ENCODE results near the gene TAS2R19. TPM values are rescaled to one million over a fixed set of nuclear protein-coding genes. Genes with fewer than 3 reads are reported as not detected.
"Not testable (repeated sequence)": the region's sequence is repeated elsewhere in the genome, so short reads cannot be mapped to it uniquely, and the experiment has no call there.

Gene TAS2R19, protein sequence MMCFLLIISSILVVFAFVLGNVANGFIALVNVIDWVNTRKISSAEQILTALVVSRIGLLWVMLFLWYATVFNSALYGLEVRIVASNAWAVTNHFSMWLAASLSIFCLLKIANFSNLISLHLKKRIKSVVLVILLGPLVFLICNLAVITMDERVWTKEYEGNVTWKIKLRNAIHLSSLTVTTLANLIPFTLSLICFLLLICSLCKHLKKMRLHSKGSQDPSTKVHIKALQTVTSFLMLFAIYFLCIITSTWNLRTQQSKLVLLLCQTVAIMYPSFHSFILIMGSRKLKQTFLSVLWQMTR
- total RNA-seq = 1 to 10 TPM; 2.1 to 2.2 TPM

- ATAC-seq (ENCODE audit: low read depth) (no peak), DNase-seq (no peak)
- Mint-ChIP-seq H3K36me3 (peaks cover 29% of the 10 kb centered on the region), H3K4me3 (no peak within 1 kb of the TSS), H3K9me3 (peaks cover 8% of the 10 kb centered on the region), H3K27me3 (no peaks in the 10 kb centered on the region), H3K27ac (no peak within 1 kb of the TSS), H3K4me1 (peaks cover 2% of the 10 kb centered on the region)
- POLR2A ChIA-PET = no interaction called here
These were observed at the start of gene TAS2R19 for GRCh38 chr12:11022520-11022919. TSS of gene TAS2R19 (minus strand) at chr12:11022620. CDS start at chr12:11022571, 49 bp downstream.

- ATAC-seq (ENCODE audit: low read depth) (no peak), DNase-seq (no peak)
- H3K27me3 Mint-ChIP-seq = no peaks in the 10 kb centered on the region
- peaks cover 16% of the 10 kb centered on the region for H3K36me3 Mint-ChIP-seq
- no peak overlapping the region for H3K4me3 Mint-ChIP-seq
- no peaks in the 10 kb centered on the region for H3K4me1 Mint-ChIP-seq
- POLR2A ChIA-PET = interaction anchor here (1.2 kb wide), 1 partner anchor 52 kb away, joined by 3 read pairs; no protein-coding TSS in a partner anchor
- no peak overlapping the region for H3K27ac Mint-ChIP-seq
- H3K9me3 Mint-ChIP-seq = peaks cover 3% of the 10 kb centered on the region
These were observed 49.0 kb upstream of the TAS2R19 start for GRCh38 chr12:11071414-11071813.

DNA sequence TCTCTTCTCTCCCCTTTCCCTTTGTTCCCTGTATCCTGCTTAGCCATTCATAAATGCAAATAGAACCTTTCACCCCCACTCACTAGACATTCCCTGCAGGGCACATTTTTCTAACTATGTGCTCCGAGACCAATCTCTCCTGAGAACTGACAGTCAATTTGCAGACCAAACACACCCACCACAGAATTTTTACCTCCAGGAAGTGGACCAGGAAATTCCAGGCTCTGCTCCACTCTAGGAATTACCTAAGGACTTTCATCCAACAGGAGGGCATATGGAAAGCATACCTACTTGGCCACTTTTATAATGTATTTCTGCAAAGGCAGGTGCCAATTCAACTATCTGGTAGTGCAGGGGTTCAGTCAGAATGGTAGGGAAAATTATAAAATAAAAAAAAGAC lies 48.6 kb upstream of the TAS2R19 start:
- no peak for ATAC-seq (ENCODE audit: low read depth)
- H3K4me1 Mint-ChIP-seq = no peaks in the 10 kb centered on the region

DNA sequence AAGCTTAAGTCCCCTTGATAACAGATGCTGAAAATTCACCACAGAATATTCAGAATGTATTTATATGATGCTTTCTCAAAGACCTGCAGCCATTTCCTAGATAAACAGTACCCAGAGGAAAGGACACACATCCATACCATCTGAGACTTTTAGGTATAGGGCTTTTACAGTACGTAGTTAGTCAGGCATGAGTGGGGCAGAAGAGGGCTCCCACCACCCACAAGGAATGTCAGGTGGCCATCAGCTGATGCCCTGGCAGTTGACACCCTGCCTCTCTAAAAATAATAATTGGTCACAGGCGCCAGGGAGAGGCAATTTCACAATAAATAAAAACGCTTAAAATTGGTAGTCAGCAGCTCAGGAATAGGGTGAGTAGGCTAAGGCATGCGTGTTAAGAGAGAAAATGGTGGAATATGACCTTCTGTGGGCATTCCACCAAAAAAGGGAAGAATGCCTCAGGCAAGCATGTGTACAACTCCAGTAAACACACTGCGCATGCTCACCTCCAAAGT lies 47.5 kb upstream of the TAS2R19 start:
- Mint-ChIP-seq H3K9me3 (peaks cover 3% of the 10 kb centered on the region), H3K36me3 (peaks cover 18% of the 10 kb centered on the region), H3K4me3 (no peak overlapping the region), H3K4me1 (no peaks in the 10 kb centered on the region), H3K27ac (no peak overlapping the region), H3K27me3 (no peaks in the 10 kb centered on the region)
- ATAC-seq (ENCODE audit: low read depth) = no peak
- POLR2A ChIA-PET = no interaction called here
- no peak for DNase-seq

More for the DNA sequence above, 48.6 kb upstream of the TAS2R19 start:
- H3K36me3 Mint-ChIP-seq = peaks cover 14% of the 10 kb centered on the region
- no peaks in the 10 kb centered on the region for H3K27me3 Mint-ChIP-seq
- H3K4me3 Mint-ChIP-seq = no peak overlapping the region
- no peak overlapping the region for H3K27ac Mint-ChIP-seq
- POLR2A ChIA-PET = interaction anchor here (1.2 kb wide), 1 partner anchor 51 kb away, joined by 3 read pairs; no protein-coding TSS in a partner anchor
- peaks cover 3% of the 10 kb centered on the region for H3K9me3 Mint-ChIP-seq
- DNase-seq = no peak

DNA sequence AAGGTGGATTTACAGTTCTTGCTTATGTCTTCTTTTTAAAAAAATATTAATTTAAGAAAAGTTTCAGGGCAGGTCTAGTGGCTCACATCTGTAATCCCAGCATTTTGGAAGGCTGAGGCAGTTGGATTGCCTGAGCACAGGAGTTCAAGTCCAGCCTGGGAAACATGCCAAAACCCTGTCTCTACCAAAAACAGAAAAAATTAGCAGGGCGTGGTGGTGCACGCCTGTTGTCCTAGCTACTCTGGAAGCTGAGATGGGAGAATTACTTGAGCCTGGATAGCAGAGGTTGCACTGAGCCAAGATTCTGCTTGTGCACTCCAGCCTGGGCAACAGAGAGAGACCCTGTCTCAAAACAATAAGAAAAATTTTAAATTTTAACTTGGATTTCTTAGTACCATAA lies 45.1 kb upstream of the TAS2R19 start:
- H3K4me1 Mint-ChIP-seq = no peaks in the 10 kb centered on the region
- no peak overlapping the region for H3K4me3 Mint-ChIP-seq
- H3K27me3 Mint-ChIP-seq = no peaks in the 10 kb centered on the region
- no peak overlapping the region for H3K27ac Mint-ChIP-seq
- peaks cover 21% of the 10 kb centered on the region for H3K36me3 Mint-ChIP-seq
- DNase-seq = no peak
- POLR2A ChIA-PET = no interaction called here
- peaks cover 3% of the 10 kb centered on the region for H3K9me3 Mint-ChIP-seq
- no peak for ATAC-seq (ENCODE audit: low read depth)

- DNase-seq; H3K4me3 Mint-ChIP-seq; H3K27ac Mint-ChIP-seq; H3K9me3 Mint-ChIP-seq; ATAC-seq (ENCODE audit: low read depth); H3K4me1 Mint-ChIP-seq; POLR2A ChIA-PET; H3K27me3 Mint-ChIP-seq: not testable (repeated sequence)
- peaks cover 18% of the 10 kb centered on the region for H3K36me3 Mint-ChIP-seq
These were observed 39.8 kb upstream of the TAS2R19 start, which contains the start of gene TAS2R46 for GRCh38 chr12:11062194-11062593. TSS of gene TAS2R46 (minus strand) at chr12:11062294. CDS start at chr12:11062294, 0 bp downstream.

DNA sequence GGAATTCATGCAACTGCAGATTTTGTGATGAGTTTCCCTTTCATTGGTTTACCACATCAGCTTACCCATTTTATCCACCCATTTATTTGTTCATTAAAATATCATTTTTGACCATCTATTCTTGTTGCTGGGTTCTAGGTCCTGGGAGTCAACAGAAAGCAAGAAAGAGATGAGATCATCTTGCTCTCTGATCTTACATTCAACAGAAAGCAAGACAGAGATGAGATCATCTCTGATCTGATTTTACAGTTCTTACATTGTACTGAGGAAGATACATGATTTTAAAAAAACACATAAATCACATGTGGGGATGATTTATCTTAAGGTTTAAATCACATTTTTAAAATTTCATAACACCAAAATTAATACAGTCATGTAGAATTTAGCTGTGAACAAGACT lies 37.4 kb upstream of the TAS2R19 start:
- peaks cover 24% of the 10 kb centered on the region for H3K36me3 Mint-ChIP-seq
- H3K9me3 Mint-ChIP-seq = peaks cover 2% of the 10 kb centered on the region
- no peak overlapping the region for H3K4me3 Mint-ChIP-seq
- H3K4me1 Mint-ChIP-seq = no peaks in the 10 kb centered on the region
- H3K27ac Mint-ChIP-seq = no peak overlapping the region
- POLR2A ChIA-PET = no interaction called here
- DNase-seq (no peak), ATAC-seq (ENCODE audit: low read depth) (no peak)
- no peaks in the 10 kb centered on the region for H3K27me3 Mint-ChIP-seq

DNA sequence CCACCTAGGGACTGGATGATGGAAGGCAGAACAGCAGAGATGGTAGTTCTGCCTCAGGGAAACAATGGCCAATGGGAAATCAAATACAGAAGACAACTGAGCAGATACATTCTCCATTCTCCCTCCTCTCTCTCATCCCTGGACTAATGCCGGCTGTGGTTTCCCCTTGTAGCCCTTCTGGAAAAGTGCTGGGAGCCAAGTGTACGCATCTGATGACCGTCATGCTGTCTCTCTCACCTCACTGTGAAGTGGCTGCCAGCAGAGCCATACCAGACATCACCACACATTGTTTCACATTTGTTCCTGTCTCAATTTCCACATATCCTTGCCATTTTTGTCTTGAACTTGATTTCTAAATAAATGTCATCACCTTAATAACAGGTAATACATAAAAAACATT lies 36.6 kb upstream of the TAS2R19 start:
- DNase-seq = no peak
- no peaks in the 10 kb centered on the region for H3K27me3 Mint-ChIP-seq
- H3K4me3 Mint-ChIP-seq = no peak overlapping the region
- POLR2A ChIA-PET = no interaction called here
- H3K9me3 Mint-ChIP-seq = peaks cover 2% of the 10 kb centered on the region
- H3K4me1 Mint-ChIP-seq = no peaks in the 10 kb centered on the region
- H3K27ac Mint-ChIP-seq = no peak overlapping the region
- no peak for ATAC-seq (ENCODE audit: low read depth)
- H3K36me3 Mint-ChIP-seq = peaks cover 18% of the 10 kb centered on the region

GRCh38 chr12:11055306-11055705 lies 32.9 kb upstream of the TAS2R19 start:
- Mint-ChIP-seq H3K27ac (no peak overlapping the region), H3K4me1 (no peaks in the 10 kb centered on the region), H3K27me3 (no peaks in the 10 kb centered on the region), H3K36me3 (peaks cover 29% of the 10 kb centered on the region), H3K4me3 (no peak overlapping the region), H3K9me3 (peaks cover 6% of the 10 kb centered on the region)
- ATAC-seq (ENCODE audit: low read depth) = no peak
- DNase-seq = no peak
- POLR2A ChIA-PET = no interaction called here

DNA sequence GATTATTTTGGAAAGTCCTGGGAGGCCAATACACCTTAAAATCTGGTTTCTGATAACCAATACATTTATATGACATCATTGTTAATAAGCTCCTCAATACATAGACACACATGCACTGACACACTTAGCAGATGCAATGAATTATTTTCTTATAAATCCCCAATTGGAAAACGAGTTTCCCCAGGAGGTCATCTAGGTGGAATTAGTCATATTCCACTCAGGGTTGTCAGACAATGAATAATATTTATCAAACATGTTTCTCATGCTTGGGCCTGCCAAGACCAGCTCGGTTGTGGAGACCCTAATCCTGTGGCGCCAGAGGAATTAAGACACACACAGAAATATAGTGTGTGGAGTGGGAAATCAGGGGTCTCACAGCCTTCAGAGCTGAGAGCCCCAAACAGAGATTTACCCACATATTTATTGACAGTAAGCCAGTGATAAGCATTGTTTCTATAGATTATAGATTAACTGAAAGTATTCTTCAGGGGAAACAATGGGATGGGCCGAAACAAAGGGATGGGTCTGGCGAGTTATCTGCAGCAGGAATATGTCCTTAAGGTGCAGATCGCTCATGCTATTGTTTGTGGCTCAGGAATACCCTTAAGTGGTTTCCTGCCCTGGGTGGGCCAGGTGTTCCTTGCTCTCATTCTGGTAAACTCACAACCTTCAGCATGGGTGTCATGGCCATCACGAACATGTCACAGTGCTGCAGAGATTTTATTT lies 27.5 kb upstream of the TAS2R19 start:
- H3K4me3 Mint-ChIP-seq; DNase-seq; H3K9me3 Mint-ChIP-seq; ATAC-seq (ENCODE audit: low read depth); POLR2A ChIA-PET; H3K27ac Mint-ChIP-seq; H3K27me3 Mint-ChIP-seq; H3K4me1 Mint-ChIP-seq: not testable (repeated sequence)
- peaks cover 42% of the 10 kb centered on the region for H3K36me3 Mint-ChIP-seq

- H3K9me3 Mint-ChIP-seq; H3K27ac Mint-ChIP-seq; H3K4me1 Mint-ChIP-seq; H3K4me3 Mint-ChIP-seq; POLR2A ChIA-PET; H3K27me3 Mint-ChIP-seq; ATAC-seq (ENCODE audit: low read depth); DNase-seq: not testable (repeated sequence)
- H3K36me3 Mint-ChIP-seq = peaks cover 54% of the 10 kb centered on the region
These were observed 18.9 kb upstream of the TAS2R19 start for GRCh38 chr12:11041366-11041765.

GRCh38 chr12:11040162-11040561 lies 17.7 kb upstream of the TAS2R19 start:
- POLR2A ChIA-PET = no interaction called here
- peaks cover 54% of the 10 kb centered on the region for H3K36me3 Mint-ChIP-seq

GRCh38 chr12:11039171-11039570 lies 16.8 kb upstream of the TAS2R19 start:
- POLR2A ChIA-PET = no interaction called here

More at GRCh38 chr12:11040162-11040561, 17.7 kb upstream of the TAS2R19 start:
- Mint-ChIP-seq H3K4me1 (no peaks in the 10 kb centered on the region), H3K9me3 (peaks cover 8% of the 10 kb centered on the region), H3K4me3 (no peak overlapping the region), H3K27ac (no peak overlapping the region), H3K27me3 (no peaks in the 10 kb centered on the region)
- DNase-seq = no peak
- ATAC-seq (ENCODE audit: low read depth) = no peak

GRCh38 chr12:11033959-11034358 lies 11.5 kb upstream of the TAS2R19 start:
- DNase-seq; H3K4me1 Mint-ChIP-seq; H3K9me3 Mint-ChIP-seq; POLR2A ChIA-PET; ATAC-seq (ENCODE audit: low read depth); H3K4me3 Mint-ChIP-seq; H3K27ac Mint-ChIP-seq; H3K27me3 Mint-ChIP-seq: not testable (repeated sequence)
- H3K36me3 Mint-ChIP-seq = peaks cover 28% of the 10 kb centered on the region

More at GRCh38 chr12:11039171-11039570, 16.8 kb upstream of the TAS2R19 start:
- DNase-seq (no peak), ATAC-seq (ENCODE audit: low read depth) (no peak)
- no peak overlapping the region for H3K27ac Mint-ChIP-seq
- H3K36me3 Mint-ChIP-seq = peaks cover 46% of the 10 kb centered on the region
- no peaks in the 10 kb centered on the region for H3K4me1 Mint-ChIP-seq
- no peak overlapping the region for H3K4me3 Mint-ChIP-seq
- no peaks in the 10 kb centered on the region for H3K27me3 Mint-ChIP-seq
- H3K9me3 Mint-ChIP-seq = peaks cover 8% of the 10 kb centered on the region

All from activated naive CD8-positive, alpha-beta T cell treated with anti-CD3 and anti-CD28 coated beads, Interleukin-2, amount 10 ng/mL, durations not matched to agents 7 days and 5 days (primary cell).